Activated naive CD4-positive, alpha-beta T cell treated with anti-CD3 and anti-CD28 coated beads, Interleukin-2, amount 50 U/mL, for 24 hours (primary cell): ENCODE results near the gene KCNQ1OT1.

Source experiments
- H3K27ac Mint-ChIP-seq: one replicate; pipeline ENCODE4 v1.8.0; 2021; ENCODE audit warnings: mild to moderate bottlenecking, mixed read lengths
- H3K27me3 Mint-ChIP-seq: one replicate; pipeline ENCODE4 v1.8.0; 2021; ENCODE audit warnings: mixed read lengths
- H3K36me3 Mint-ChIP-seq: one replicate; pipeline ENCODE4 v1.8.0; 2021; ENCODE audit warnings: mixed read lengths
- H3K4me1 Mint-ChIP-seq: one replicate; pipeline ENCODE4 v1.8.0; 2021; ENCODE audit warnings: mixed read lengths
- H3K4me3 Mint-ChIP-seq: one replicate; pipeline ENCODE4 v1.8.0; 2021; ENCODE audit warnings: mild to moderate bottlenecking, mixed read lengths
- H3K9me3 Mint-ChIP-seq: one replicate; pipeline ENCODE4 v1.8.0; 2021; ENCODE audit warnings: mixed read lengths

KCNQ1OT1 gene

DNA sequence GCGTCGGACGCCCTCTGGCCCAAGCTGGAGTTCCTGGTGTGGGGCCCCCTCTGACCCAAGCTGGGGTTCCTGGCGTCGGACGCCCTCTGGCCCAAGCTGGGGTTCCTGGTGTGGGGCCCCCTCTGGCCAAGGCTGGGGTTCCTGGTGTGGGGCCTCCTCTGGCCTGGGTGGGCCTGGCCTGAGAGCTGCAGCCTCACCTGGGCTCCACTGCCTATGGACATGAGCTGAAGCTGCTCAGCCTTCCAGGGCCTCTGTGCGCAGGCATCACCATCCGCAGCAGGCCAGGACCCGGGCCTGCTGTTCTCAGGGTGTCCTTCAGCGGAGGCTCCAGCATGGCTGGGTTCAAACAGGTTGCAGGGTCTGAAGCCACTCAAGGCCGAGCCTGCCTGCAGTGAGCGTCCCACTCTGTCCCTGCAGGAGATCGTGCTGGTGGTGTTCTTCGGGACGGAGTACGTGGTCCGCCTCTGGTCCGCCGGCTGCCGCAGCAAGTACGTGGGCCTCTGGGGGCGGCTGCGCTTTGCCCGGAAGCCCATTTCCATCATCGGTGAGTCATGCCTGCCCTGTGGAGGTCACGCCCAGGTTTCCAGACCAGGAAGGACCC lies 129.5 kb downstream of the KCNQ1OT1 start:
- no peaks in the 10 kb centered on the region for H3K27me3 Mint-ChIP-seq
- H3K27ac Mint-ChIP-seq: no peak overlapping the region
- no peaks in the 10 kb centered on the region for H3K36me3 Mint-ChIP-seq
- no peaks in the 10 kb centered on the region for H3K4me1 Mint-ChIP-seq
- no peak overlapping the region for H3K4me3 Mint-ChIP-seq
- no peaks in the 10 kb centered on the region for H3K9me3 Mint-ChIP-seq

GRCh38 chr11:2569731-2570210 lies 130.0 kb downstream of the KCNQ1OT1 start:
- H3K9me3 Mint-ChIP-seq: no peaks in the 10 kb centered on the region
- no peaks in the 10 kb centered on the region for H3K36me3 Mint-ChIP-seq
- no peaks in the 10 kb centered on the region for H3K27me3 Mint-ChIP-seq
- H3K4me3 Mint-ChIP-seq: no peak overlapping the region
- no peak overlapping the region for H3K27ac Mint-ChIP-seq
- no peaks in the 10 kb centered on the region for H3K4me1 Mint-ChIP-seq

DNA sequence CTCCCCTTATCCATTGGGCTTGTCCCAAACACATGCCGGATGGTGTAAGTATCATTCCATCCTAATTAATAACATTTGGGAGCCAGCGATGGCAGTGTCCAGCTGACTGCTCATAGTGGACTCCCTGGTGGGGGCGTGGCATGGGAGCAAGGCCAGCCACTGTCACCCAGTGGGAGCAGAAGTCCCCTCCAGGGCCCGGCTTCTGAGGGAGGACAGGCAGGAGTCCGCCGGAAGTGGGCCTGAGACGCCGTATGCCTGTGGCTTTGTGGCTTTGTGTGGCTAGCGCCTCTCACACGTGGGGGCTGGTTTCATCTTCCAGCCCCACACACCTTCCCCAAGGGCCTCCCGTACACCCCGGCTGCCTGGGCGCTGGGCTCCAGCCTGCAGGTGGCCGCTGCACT lies 130.5 kb downstream of the KCNQ1OT1 start:
- Mint-ChIP-seq H3K9me3 (no peaks in the 10 kb centered on the region), H3K4me1 (no peaks in the 10 kb centered on the region), H3K36me3 (no peaks in the 10 kb centered on the region), H3K27ac (no peak overlapping the region), H3K27me3 (no peaks in the 10 kb centered on the region), H3K4me3 (no peak overlapping the region)

- H3K4me3 Mint-ChIP-seq: no peak overlapping the region
- H3K27me3 Mint-ChIP-seq: no peaks in the 10 kb centered on the region
- peaks cover 4% of the 10 kb centered on the region for H3K4me1 Mint-ChIP-seq
- H3K9me3 Mint-ChIP-seq: no peaks in the 10 kb centered on the region
- no peaks in the 10 kb centered on the region for H3K36me3 Mint-ChIP-seq
- H3K27ac Mint-ChIP-seq: no peak overlapping the region
Observed at GRCh38 chr11:2567026-2567671, 132.6 kb downstream of the KCNQ1OT1 start.

DNA sequence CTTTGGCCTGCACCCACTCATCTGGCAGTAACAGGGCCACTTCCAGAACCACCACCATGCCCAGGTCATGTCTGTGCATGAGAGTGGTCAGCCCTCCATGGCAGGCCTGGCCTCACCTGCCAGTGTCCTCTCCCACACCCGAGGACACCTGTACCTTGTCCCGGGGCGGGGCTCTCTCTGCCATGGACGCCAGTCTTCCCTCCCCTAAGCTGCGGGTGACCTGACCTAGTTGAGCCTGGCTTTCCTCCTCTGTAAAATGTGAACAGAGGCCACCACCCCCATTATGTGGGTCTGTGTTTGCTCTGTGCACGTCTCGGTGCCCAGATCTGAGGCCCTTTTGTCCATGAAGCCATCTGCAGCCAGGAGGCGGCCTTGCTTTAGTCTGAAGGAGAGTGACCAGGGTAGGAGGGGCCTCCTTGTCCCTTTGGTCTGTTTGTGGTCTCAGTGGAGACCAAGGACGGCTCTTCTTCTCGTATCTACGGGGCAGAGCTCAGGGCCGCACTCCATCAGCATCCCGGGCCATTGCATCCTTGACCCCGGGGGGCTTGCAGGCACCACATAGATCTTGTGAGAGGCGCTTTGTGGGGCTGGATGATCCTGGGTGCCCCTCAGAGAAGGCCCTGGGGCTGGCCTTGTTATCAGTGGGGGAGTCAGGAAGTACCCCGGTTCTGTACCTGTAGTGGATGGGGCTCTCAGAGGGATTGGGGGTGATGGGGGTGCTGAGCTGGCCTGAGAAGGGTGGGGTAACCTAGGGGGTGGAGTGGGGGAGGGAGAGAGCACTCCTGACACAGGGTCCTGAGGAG lies 133.4 kb downstream of the KCNQ1OT1 start:
- Mint-ChIP-seq H3K27me3 (no peaks in the 10 kb centered on the region), H3K4me1 (peaks cover 4% of the 10 kb centered on the region), H3K27ac (no peak overlapping the region), H3K4me3 (no peak overlapping the region), H3K36me3 (no peaks in the 10 kb centered on the region), H3K9me3 (no peaks in the 10 kb centered on the region)

- H3K27ac Mint-ChIP-seq: no peak overlapping the region
- H3K36me3 Mint-ChIP-seq: no peaks in the 10 kb centered on the region
- no peaks in the 10 kb centered on the region for H3K27me3 Mint-ChIP-seq
- no peaks in the 10 kb centered on the region for H3K9me3 Mint-ChIP-seq
- H3K4me1 Mint-ChIP-seq: peaks cover 4% of the 10 kb centered on the region
- H3K4me3 Mint-ChIP-seq: no peak overlapping the region
Observed at GRCh38 chr11:2565447-2566222, 134.2 kb downstream of the KCNQ1OT1 start.

DNA sequence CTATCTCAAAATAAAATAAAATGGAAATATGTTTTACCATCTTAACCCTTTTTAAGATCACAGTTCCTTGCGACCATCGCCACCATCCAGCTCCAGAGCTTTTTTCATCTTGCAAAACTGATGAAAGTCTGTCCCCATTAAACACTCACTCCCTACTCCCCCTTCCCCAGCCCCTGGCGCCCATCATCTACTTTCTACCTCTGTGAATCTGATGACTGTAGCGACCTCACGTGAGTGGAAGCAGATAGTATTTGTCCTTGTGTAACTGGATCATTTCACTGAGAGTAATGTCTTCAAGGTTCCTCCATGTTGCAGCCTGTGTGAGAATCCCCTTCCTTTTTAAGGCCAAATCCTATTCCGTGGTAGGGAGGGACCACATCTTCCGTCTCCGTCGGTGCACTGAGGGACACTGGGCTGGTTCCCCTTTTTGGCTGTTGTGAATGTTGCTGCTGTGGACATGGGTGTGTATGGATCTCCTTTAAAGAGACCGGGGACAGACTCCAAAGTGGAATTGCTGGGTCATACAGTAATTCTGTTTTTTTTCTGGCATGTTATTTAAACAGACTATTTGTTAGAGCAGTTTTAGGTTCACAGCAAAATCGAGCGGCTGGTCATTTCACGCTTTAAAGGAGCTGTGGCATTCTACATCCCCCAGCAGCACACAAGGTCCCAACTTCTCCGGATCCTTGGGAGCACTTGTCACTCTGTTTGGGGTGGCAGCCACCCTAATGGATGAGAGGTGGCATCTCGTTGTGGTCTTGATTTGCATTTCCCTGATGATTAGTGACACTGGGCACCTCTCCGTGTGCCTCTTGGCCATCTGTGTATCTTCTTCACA lies 135.0 kb downstream of the KCNQ1OT1 start:
- H3K4me3 Mint-ChIP-seq: no peak overlapping the region
- peaks cover 4% of the 10 kb centered on the region for H3K4me1 Mint-ChIP-seq
- H3K27ac Mint-ChIP-seq: no peak overlapping the region
- no peaks in the 10 kb centered on the region for H3K9me3 Mint-ChIP-seq
- no peaks in the 10 kb centered on the region for H3K36me3 Mint-ChIP-seq
- H3K27me3 Mint-ChIP-seq: no peaks in the 10 kb centered on the region

DNA sequence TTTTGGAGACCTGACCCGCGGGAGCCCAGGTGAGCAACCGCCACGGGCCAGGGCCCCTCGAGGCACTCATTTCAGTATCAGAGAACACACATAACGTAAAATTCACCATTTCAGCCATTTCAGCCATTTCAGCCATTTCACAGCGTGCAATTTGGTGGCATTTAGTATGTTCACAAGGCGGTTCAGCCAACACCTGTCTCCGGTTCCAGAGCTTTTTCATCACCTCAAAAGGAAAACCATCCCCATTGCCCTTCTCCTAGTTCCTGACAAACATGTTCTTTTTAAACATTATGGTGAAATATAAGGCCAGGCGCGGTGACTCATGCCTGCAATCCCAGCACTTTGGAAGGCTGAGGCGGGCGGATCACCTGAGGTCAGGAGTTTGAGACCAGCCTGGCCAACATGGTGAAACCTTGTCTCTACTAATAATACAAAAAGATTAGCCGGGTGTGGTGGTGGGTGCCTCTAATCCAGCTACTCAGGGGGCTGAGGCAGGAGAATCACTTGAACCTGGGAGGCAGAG lies 135.7 kb downstream of the KCNQ1OT1 start:
- Mint-ChIP-seq H3K27ac (no peak overlapping the region), H3K9me3 (no peaks in the 10 kb centered on the region), H3K27me3 (no peaks in the 10 kb centered on the region), H3K4me3 (no peak overlapping the region), H3K36me3 (no peaks in the 10 kb centered on the region), H3K4me1 (peaks cover 4% of the 10 kb centered on the region)

DNA sequence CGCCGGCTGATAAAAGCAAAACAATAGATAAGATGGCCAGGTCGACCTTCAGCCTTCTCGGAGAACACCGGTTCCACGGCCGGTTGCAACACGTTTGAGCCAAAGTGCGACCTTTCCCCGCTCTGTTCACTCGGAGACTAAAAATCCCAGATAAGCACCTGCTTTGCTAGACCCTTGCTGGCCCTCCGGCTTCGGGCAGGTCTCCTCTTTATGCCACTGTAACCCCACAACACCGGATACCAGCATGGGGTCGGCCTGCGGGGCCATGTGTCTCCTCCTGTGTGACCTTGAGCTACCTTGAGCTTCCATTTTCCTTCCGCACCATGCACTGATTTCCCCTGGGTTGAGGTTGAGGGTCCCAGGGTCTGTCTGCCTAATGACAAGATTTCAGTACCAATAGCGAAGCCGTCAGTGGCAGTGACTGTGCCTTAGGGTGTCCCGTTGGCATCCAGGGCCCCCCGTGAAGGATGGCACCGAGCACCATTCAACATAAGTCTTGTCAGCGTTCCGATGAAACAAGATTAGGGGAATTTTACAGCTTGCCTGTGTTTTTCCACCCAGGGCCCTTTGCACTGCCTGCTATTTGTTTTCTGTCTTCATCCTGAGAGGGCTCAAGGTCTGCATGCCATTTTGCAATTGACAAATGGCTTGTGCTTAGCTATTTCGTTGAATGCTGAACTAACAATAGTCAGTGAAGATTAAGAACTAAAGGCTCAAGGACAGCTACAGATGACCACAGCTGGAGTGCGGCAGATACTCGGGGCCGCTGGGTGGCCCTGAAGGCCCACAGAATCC lies 136.4 kb downstream of the KCNQ1OT1 start:
- Mint-ChIP-seq H3K27ac (no peak overlapping the region), H3K4me3 (no peak overlapping the region), H3K36me3 (no peaks in the 10 kb centered on the region), H3K9me3 (no peaks in the 10 kb centered on the region), H3K4me1 (peaks cover 4% of the 10 kb centered on the region), H3K27me3 (no peaks in the 10 kb centered on the region)

- no peaks in the 10 kb centered on the region for H3K36me3 Mint-ChIP-seq
- H3K27me3 Mint-ChIP-seq: no peaks in the 10 kb centered on the region
- H3K4me3 Mint-ChIP-seq: no peak overlapping the region
- no peak overlapping the region for H3K27ac Mint-ChIP-seq
- H3K4me1 Mint-ChIP-seq: peaks cover 7% of the 10 kb centered on the region
- no peaks in the 10 kb centered on the region for H3K9me3 Mint-ChIP-seq
Observed at GRCh38 chr11:2562890-2563212, 136.9 kb downstream of the KCNQ1OT1 start.

GRCh38 chr11:2561696-2562581 lies 137.9 kb downstream of the KCNQ1OT1 start:
- no peaks in the 10 kb centered on the region for H3K27me3 Mint-ChIP-seq
- no peaks in the 10 kb centered on the region for H3K9me3 Mint-ChIP-seq
- H3K4me3 Mint-ChIP-seq: no peak overlapping the region
- no peak overlapping the region for H3K27ac Mint-ChIP-seq
- peaks cover 12% of the 10 kb centered on the region for H3K4me1 Mint-ChIP-seq
- peaks cover 2% of the 10 kb centered on the region for H3K36me3 Mint-ChIP-seq

DNA sequence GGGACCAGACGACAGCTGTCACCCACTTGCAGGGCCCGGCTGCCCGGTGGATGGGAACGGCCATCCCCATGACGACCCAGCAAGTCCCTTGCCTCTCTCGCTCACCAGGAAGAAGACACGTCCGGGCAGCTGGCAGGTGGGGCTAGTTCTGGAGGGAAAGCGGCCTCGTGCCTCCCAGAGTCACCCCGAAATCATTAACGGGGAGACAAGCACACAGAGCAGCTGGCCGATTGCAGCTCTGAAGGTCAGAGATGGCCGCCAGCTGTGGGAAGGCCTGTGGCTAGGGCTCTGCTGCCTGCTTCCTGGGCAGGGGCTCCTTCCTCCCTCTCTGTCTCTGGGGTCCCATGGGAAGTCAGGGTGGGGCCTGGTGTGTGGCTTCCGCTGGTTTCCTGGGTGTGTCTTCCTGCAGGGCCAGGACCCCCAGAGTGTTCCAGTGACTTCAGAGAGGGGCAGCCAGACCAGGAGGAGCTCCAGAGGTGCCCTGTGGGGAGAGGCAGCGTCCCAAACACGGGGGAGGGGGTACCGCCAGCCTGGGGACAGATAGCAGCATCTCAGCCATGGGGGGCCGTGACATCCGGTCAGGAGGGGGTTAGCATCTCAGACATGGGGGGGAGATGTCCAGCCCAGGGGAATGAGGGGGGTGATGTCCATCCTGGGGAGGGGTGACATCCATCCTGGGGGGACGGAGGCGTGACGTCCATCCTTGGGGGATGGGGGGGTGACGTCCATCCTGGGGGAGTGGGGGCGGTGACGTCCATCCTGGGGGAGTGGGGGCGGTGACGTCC lies 140.1 kb downstream of the KCNQ1OT1 start:
- Mint-ChIP-seq H3K4me1 (peaks cover 18% of the 10 kb centered on the region), H3K36me3 (peaks cover 3% of the 10 kb centered on the region), H3K27me3 (no peaks in the 10 kb centered on the region), H3K9me3 (no peaks in the 10 kb centered on the region), H3K27ac (no peak overlapping the region), H3K4me3 (no peak overlapping the region)
